PC-3 (cell line): ENCODE data around the gene AIMP1.

Experiments used
- EZH2 ChIP-seq: fragments of 300-600 bp; sonication (generic); IDR thresholded peaks from one replicate; pipeline ENCODE4 v1.6.1; 2017; ENCODE audit warnings: antibody characterized with exemption, mild to moderate bottlenecking, low read length; ENCODE audit not compliant: unreplicated experiment
- TF ChIP-seq, protein P1 (sequence below): fragments of 300-600 bp; sonication (generic); conservative IDR thresholded peaks from 2 replicates; pipeline ENCODE4 v1.5.1; 2017; ENCODE audit warnings: antibody characterized with exemption, low read depth, mild to moderate bottlenecking, low read length

GRCh38 chr4:106320235-106320634 lies 3.9 kb downstream of the AIMP1 start:
- TF ChIP-seq, protein P1, sequence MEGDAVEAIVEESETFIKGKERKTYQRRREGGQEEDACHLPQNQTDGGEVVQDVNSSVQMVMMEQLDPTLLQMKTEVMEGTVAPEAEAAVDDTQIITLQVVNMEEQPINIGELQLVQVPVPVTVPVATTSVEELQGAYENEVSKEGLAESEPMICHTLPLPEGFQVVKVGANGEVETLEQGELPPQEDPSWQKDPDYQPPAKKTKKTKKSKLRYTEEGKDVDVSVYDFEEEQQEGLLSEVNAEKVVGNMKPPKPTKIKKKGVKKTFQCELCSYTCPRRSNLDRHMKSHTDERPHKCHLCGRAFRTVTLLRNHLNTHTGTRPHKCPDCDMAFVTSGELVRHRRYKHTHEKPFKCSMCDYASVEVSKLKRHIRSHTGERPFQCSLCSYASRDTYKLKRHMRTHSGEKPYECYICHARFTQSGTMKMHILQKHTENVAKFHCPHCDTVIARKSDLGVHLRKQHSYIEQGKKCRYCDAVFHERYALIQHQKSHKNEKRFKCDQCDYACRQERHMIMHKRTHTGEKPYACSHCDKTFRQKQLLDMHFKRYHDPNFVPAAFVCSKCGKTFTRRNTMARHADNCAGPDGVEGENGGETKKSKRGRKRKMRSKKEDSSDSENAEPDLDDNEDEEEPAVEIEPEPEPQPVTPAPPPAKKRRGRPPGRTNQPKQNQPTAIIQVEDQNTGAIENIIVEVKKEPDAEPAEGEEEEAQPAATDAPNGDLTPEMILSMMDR = no peak
- no peak for TF ChIP-seq EZH2
